Tibial nerve (tissue), 4 donors: Measurements from ENCODE around the gene EXT2.

Experiments
- EP300 ChIP-seq, 2 donors: sonication (generic); formaldehyde crosslinking; IDR thresholded peaks; one replicate each; pipeline ENCODE4 v1.6.1; 2017; ENCODE audit warnings: antibody characterized with exemption in 2 of 2, mild to moderate bottlenecking in 1 of 2
- POLR2A ChIP-seq, 2 donors: fragments of 450-650 bp; IDR thresholded peaks; one replicate each; pipeline ENCODE4 v1.6.1; 2017; ENCODE audit warnings: antibody characterized with exemption in 2 of 2, mild to moderate bottlenecking in 2 of 2, moderate library complexity in 2 of 2
- TF ChIP-seq, protein P1 (sequence below), 5 experiments: fragments of 200-600 bp in 3 of 5; fragments of 450-650 bp in 2 of 5; sonication (generic) in 3 of 5; IDR thresholded peaks; one replicate each; pipeline ENCODE4 v1.5.1; 2016 to 2019; ENCODE audit warnings: antibody characterized with exemption in 5 of 5, mild to moderate bottlenecking in 3 of 5, moderate library complexity in 2 of 5

DNA sequence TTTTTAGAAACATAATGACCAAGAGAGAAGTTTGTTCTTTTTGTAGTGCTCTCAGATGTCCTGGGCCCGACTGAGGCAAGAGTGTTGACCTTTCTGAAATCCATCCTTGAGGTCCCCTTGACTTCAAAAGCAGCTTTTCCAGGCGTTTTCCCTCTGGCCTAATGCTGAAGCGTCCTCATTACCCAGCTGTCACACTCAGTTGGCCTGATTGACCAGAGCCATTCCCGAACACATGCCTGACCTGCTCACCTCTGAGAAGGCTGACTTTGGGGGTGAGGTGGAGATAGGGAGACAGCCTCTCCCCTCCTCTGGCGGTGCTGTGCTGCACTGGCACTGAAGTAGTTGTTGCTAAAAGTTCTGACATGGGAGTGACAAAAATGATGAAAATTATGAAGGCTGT, 147.6 kb downstream of the EXT2 start:
- no peak for TF ChIP-seq POLR2A (IDR thresholded peaks at IDR 0.05)
- TF ChIP-seq, protein P1, sequence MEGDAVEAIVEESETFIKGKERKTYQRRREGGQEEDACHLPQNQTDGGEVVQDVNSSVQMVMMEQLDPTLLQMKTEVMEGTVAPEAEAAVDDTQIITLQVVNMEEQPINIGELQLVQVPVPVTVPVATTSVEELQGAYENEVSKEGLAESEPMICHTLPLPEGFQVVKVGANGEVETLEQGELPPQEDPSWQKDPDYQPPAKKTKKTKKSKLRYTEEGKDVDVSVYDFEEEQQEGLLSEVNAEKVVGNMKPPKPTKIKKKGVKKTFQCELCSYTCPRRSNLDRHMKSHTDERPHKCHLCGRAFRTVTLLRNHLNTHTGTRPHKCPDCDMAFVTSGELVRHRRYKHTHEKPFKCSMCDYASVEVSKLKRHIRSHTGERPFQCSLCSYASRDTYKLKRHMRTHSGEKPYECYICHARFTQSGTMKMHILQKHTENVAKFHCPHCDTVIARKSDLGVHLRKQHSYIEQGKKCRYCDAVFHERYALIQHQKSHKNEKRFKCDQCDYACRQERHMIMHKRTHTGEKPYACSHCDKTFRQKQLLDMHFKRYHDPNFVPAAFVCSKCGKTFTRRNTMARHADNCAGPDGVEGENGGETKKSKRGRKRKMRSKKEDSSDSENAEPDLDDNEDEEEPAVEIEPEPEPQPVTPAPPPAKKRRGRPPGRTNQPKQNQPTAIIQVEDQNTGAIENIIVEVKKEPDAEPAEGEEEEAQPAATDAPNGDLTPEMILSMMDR (IDR thresholded peaks at IDR 0.05): no peak
- no peak for TF ChIP-seq EP300 (IDR thresholded peaks at IDR 0.05)
